ENCODE measurements around the gene OR4S1.

The OR4S1 gene

GRCh38 chr11:48354677-48355076, 48.7 kb downstream of the OR4S1 start:
- TF ChIP-seq TAF1 (IDR thresholded peaks at IDR 0.05; ENCODE audit: borderline replicate concordance, low read depth, low read length) = no peak
- no peak for TF ChIP-seq POLR2A (IDR thresholded peaks at IDR 0.05; ENCODE audit: low read depth, low read length)
- TF ChIP-seq POLR2AphosphoS5 (IDR thresholded peaks at IDR 0.05; ENCODE audit: low read depth, low read length) = no peak
- FAIRE-seq (peak; percentile 57), DNase-seq (ENCODE audit: insufficient read length) (no peak)

Data from GM12892 (cell line).